Stimulated activated CD4-positive, alpha-beta T cell treated with anti-CD3 and anti-CD28 coated beads, Interleukin-12 subunit alpha, Interleukin-12 subunit beta, amount 100 ng/mL, for 4 hours (primary cell): ENCODE data around the gene PFN4.
"Not testable (repeated sequence)": the region's sequence is repeated elsewhere in the genome, so short reads cannot be mapped to it uniquely, and the experiment has no call there.

Experiments
- DNase-seq: peaks from one replicate; pipeline ENCODE4 v3.0.0-alpha.2; 2020

The PFN4 gene, protein sequence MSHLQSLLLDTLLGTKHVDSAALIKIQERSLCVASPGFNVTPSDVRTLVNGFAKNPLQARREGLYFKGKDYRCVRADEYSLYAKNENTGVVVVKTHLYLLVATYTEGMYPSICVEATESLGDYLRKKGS

DNA sequence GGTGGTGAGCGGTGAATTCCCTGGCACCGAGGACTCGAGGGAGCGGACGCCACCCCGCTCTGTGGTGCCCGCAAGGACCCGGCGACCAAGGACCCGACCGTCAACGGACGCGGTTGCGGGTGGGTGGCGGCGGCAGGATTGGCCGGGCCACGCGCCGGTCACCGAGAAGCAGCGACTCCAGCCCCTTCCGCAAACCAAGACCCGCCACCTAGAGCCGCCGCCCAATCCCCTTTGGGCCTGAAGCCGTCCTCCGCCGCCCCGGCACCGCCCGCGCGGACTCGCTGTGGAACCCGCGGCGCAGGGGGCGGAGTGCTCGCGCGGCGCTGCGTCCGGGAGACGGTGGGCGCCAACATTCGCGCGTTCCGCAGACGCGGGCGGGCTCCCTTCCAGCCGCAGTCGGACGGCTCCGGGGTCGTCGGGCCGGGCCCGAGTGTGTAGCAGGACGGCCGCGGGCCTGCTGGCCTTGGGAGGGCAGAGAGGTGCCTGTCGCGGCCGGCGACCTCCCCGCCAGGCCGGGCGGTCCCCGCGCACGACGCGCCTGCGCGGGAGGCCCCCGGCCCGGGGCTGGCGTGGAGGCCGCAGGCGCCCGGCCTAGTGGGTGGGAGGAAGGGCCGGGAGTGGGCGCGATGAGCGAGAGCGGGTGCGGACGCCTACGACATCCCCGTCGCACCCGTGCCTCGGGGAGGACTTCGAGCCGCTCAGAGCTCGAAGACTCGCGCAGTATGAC, at the start of gene PFN4, which contains the start of gene FAM228B:
Gene PFN4 (minus strand): TSS at position 140 of the 727 bp plus-strand sequence. CDS start 799 bp downstream, outside the sequence.
Gene FAM228B (plus strand): TSS at position 275 of the 727 bp plus-strand sequence. CDS start 893 bp downstream, outside the sequence.
- DNase-seq = peak; percentile 61

DNA sequence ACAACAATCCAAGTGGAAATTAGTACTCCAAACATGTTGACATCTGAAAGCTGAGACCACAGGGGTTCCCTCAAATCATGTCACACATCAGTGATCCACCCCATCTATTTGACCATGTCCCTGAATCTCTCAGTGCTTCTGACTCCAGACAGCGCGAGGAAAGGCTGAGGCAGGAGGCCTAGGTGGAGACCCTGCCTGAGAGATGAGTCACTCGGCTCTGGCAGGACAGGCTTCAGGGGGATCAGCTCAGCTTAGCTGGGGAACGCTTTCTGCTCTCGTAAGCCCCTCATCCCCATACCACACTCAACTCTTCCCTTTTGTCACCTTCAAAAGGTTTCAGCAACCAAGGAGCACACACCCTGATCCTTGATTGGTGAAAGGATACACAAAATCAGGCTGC, 45.9 kb upstream of the PFN4 start:
- DNase-seq = no peak

DNA sequence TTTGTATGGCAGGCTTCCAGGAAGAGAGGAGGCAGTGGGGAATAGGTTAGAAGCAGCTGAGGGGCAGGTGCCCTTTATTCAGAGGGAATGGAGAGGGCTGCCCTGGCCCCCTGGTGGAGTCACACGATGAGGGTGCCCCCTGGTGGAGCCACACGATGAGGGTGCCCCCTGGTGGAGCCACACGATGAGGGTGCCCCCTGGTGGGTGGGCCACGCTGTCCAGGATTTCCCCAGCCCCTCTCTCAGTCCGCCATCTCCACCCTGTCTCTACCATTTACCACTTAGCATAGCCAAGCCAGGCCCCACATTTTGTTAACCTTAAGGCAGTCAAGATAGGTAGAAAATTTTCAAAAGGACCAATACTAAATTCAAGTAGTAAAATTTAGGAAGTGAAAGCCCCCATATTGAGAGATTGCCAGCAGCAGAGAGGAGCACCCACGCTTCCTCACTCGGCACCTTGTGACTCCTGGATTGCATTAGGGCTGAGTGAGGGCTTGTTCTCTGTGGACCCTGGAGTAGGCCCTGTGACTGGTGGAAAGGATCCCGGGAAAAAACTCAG, 41.4 kb upstream of the PFN4 start:
- peak; percentile 31 for DNase-seq

GRCh38 chr2:24163601-24164000, 40.5 kb upstream of the PFN4 start:
- DNase-seq = no peak

- DNase-seq = no peak
Observed at GRCh38 chr2:24163186-24163585, 40.1 kb upstream of the PFN4 start.

DNA sequence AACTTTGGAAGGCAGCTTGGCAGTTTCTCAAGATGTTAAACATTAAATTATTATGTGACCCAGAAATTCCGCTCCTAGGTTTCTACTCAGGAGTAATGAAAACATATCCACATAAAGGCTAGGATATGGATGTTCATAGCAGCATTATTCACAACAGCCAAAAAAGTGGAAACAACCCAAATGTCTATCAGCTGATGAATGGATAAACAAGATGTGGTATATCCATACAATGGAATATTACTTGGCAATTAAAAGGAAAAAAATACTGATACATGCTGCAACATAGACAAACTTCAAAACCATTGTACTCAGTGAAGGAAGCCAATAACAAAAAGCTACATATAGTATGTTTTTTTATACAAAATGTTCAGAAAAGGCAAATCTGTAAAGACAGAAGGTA, 39.4 kb upstream of the PFN4 start:
- no peak for DNase-seq

DNA sequence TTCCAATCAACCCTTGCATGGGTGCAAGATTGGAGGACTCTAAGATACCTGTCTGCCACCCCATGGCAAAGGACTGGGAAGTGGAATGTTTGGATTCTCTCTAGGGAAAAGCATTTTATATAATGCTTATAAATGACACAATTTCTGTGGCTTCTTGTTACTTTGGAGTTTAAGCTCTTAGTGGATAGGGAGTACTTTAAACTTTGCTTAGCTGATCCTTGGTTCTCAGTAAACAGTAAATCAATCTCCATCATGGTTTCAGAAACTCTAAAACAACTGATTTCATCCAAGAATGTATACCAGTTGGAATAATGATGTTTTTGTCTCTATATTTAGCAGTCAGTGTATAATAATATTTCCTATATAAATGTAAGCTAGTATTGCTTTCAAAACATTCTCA, 37.6 kb upstream of the PFN4 start:
- DNase-seq = no peak

- no peak for DNase-seq
Observed at GRCh38 chr2:24159708-24160107, 36.6 kb upstream of the PFN4 start.

DNA sequence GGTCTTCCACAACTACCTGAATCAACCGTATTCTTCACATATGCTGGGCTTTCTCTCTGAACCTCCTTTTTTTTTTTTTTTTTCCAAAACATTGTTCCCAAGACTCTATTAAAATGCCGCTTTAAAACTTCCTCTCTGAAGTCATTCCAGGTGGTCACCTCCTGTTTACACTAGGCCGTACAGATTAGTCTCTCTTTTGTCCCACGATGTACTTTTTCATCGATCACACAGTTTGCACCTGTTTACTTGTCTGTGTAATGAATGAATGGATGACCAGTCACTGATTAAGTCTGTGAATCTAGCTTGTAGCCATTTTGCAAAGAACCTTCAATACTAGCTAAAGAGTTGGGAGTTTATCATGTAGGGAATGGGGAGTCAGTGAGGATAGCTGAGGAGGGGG, 35.0 kb upstream of the PFN4 start:
- no peak for DNase-seq

DNA sequence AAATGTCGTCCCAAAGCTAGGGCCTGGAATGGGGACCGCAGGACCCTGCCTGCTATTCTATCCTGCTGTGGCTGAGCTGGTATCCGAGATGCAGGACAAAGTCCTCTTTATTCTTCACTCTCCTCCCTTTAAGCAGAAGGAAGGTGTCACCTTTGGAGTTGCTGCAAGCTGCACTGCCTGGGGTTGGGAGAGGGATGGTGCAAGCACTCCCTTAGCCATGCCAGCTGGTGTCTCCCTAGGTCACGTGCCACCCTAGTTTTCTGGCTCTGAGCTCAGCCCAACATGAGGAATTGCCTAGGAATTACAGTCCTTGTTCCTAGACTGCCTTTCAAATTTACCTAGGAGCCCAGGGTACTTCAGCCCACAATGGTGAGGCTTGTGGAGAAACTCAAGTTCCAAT, 30.3 kb upstream of the PFN4 start:
- DNase-seq = no peak

- DNase-seq = no peak
Observed at GRCh38 chr2:24152413-24153197, 29.5 kb upstream of the PFN4 start.

DNA sequence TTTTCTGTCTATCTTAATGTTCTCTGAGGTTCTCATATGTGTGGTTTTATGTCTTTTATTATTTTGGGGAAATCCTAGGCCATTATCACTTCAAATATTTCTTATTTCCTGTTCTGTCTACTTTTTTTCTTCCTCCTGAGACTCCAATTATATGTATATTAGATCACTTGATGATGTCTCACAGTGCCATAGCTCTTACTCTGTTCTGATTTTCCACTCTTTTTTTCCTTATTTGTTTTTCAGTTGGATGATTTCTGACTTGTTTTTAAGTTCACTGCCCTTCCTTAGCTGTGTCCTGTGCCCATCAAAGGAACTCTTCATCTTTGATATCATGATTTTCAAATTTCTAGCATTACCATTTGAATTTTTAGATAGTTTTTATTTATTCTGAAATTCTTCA, 24.2 kb upstream of the PFN4 start:
- no peak for DNase-seq

DNA sequence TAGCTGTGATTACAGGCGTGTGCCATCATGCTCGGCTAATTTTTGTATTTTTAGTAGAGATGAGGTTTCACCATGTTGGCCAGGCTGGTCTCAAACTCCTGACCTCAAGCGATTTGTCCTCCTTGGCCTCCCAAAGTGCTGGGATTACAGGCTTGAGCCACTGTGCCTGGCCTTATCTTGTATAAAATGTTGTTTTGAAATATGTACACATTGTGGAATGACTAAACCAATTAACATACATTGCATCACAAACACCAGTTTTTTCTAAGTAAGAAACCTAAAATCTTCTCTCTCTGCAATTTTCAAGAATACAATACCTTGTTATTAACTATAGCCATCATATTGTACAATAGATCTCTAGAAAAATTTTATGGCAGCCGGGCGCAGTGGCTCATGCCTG, 17.2 kb upstream of the PFN4 start:
- DNase-seq = not testable (repeated sequence)

GRCh38 chr2:24132543-24132942, 9.4 kb upstream of the PFN4 start:
- no peak for DNase-seq

- no peak for DNase-seq
Observed at GRCh38 chr2:24125956-24126355, 2.8 kb upstream of the PFN4 start.

DNA sequence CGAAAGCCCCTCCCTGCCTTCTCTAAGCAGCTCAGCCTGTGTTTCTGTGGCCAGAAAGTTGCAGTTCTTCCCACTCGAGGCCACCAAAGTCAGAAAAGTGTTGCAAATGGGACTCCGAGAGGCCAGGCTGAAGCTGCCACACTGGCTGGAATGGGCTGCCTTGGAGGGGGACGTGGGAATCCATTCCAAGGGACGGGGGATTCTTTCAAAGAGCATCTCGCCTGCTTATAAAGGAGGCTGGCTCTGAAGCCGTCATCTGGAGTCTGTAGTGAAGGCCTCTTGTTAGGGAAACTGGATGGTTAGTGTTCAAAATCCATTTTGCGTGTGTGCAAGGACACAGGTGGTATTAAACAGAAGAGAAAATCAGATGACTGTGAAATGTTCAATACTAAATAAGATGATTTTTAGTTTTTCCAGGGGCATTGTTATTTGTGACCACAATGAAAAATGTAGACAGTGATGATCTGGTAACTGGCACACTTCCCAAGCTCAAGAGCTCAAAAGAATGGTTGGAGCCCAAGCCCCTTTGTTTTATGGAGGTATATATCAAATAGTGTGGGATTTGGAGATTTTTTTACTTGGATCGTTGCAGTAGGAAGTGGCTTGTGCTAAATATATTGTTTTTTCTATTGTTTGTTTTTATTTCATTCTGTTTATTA, 917 bp upstream of the PFN4 start:
- DNase-seq = no peak

DNA sequence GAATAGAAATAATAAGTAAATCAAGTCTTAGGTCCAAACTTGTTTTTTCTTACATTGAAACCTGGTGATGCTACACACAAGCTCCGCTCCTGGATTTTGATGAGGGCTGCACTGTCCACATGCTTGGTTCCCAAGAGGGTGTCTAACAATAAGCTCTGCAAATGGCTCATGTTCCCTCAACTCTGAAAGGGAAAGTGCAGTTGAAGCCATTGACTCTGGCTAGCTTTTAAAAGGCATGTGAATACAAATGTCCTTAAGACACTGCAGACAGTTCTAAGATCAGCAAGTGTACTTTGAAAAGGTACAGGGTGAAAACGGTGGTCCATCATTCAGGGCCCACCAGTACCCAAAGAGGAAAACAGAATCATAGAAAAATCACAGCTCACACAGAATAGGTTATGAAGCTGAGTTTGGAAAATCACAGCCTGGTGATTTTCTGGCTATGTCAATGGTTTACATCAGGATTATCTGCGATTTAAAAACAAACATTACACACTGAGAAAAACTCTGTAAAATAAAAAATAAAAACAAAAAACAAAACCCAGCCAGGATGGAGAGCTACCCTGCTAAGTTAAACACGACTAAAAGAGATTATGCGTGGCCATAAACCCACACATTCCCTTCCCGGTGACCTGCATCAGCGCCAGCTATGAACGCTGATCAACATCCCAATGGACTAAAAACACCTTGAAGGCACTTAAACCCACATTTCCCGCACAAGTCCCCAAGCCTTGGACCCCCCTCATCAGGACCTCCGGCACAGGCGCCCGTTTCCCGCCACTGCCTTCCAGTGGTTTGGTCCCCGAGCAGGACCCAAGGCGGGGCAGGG, 554 bp downstream of the PFN4 start:
- no peak for DNase-seq

DNA sequence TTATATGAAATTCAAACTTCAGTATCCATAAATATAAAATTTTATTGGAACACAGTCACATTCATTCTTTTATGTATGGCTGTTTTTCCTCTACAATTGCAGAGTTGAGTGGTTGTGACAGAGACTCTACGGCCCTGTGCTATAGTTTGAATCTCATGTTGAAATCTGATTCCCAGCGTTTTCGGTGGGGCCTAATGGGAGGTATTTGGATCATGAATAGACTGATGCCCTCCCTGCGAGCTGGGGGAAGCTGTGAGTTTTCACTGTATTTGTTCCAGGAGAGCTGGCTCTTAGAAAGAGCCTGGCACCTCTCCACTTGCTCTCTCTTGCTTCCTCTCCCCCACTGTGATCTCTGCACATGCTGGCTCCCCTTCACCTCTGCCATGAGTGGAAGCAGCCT, 1.7 kb downstream of the PFN4 start:
- DNase-seq = no peak

GRCh38 chr2:24121066-24121465, 2.1 kb downstream of the PFN4 start:
- no peak for DNase-seq

DNA sequence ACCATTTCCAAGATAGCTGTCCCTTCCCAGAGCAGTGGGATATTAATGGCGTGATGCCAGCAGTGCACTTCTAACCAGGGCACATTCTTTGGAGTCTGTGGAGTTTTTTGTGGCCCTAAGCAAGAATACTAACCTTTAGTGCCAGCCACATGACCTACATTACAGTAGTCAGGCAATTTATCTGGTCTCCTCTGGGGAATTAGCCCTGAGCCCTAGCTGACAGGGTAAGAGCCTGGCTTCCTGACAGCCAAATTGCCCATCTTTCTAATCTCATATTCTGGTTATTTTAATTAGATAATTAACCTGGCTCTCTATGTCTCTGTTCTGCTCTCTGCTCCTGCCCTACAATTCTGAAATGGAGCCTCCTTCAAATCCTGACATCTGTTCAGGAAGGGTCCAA, 5.2 kb downstream of the PFN4 start:
- DNase-seq = no peak

GRCh38 chr2:24115057-24115456, 8.1 kb downstream of the PFN4 start:
- DNase-seq = no peak

DNA sequence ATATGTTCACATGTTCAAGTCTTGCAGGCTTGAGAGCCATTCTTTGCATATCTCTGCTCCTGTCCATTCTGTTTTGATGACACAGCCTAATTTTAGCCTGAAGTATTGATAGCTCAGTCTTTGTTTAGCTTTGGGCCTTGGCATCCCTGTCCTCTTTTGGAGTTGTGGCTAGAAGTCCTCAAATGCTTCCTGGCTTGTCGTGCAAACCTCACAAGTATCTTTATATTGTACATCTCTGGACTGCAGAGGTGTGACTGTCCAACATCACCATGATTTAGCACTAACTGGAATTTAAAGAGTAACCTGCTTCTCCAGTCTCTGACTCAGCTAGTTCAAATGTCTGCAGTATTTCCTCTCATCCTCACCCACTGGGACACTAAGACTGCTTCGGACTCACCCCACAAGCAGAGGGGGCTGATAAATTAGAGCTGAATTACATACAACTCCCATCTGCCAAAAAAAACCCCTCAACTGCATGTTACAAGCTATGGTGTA, 11.7 kb downstream of the PFN4 start:
- DNase-seq = no peak
